GM12891 (cell line): ENCODE measurements around the gene RGS9.

Source experiments
- DNase-seq: peaks from one replicate; pipeline ENCODE4 v3.0.0; 2011; ENCODE audit warnings: low spot score; ENCODE audit not compliant: insufficient read length
- FAIRE-seq: peaks from 2 replicates; lab custom pipeline; 2011; peaks lifted over from hg19 to GRCh38; lab: Jason Lieb, UNC
- PAX5 ChIP-seq: IDR thresholded peaks from 2 replicates; pipeline ENCODE4 v1.6.1; 2011; ENCODE audit warnings: low read length, moderate library complexity, mild to moderate bottlenecking; ENCODE audit not compliant: insufficient read depth, severe bottlenecking
- POLR2A ChIP-seq: IDR thresholded peaks from 2 replicates; pipeline ENCODE4 v1.6.1; 2011; ENCODE audit warnings: low read depth, low read length, control low read depth
- POLR2AphosphoS5 ChIP-seq: IDR thresholded peaks from 2 replicates; pipeline ENCODE4 v1.6.1; 2011; ENCODE audit warnings: low read depth, low read length, control low read depth
- POU2F2 ChIP-seq: IDR thresholded peaks from 2 replicates; pipeline ENCODE4 v1.6.1; 2011; ENCODE audit warnings: low read depth, mild to moderate bottlenecking, control low read depth, low read length, moderate library complexity
- SPI1 ChIP-seq: IDR thresholded peaks from 2 replicates; pipeline ENCODE4 v1.6.1; 2011; ENCODE audit warnings: low read depth, low read length, control low read depth
- TAF1 ChIP-seq: IDR thresholded peaks from 2 replicates; pipeline ENCODE4 v1.6.1; 2011; ENCODE audit warnings: low read depth, low read length, control low read depth

The RGS9 gene

GRCh38 chr17:65243838-65244625 lies 106.9 kb downstream of the RGS9 start:
- DNase-seq (no peak), FAIRE-seq (no peak)
- TF ChIP-seq TAF1 (no peak), POU2F2 (no peak), POLR2AphosphoS5 (no peak), POLR2A (no peak), SPI1 (no peak), PAX5 (no peak)

- DNase-seq = no peak
- TF ChIP-seq POLR2AphosphoS5 (no peak), POLR2A (no peak), PAX5 (no peak), SPI1 (no peak), TAF1 (no peak), POU2F2 (no peak)
- FAIRE-seq = no peak
These were observed 109.1 kb downstream of the RGS9 start for GRCh38 chr17:65246252-65246651.

GRCh38 chr17:65249774-65250173 lies 112.6 kb downstream of the RGS9 start:
- TF ChIP-seq POLR2AphosphoS5 (no peak), POLR2A (no peak), SPI1 (no peak), POU2F2 (no peak), PAX5 (no peak), TAF1 (no peak)
- DNase-seq = no peak
- FAIRE-seq = no peak

GRCh38 chr17:65254166-65254565 lies 117.0 kb downstream of the RGS9 start:
- TF ChIP-seq TAF1 (no peak), POLR2A (no peak), SPI1 (no peak), POU2F2 (no peak), POLR2AphosphoS5 (no peak), PAX5 (no peak)
- no peak for DNase-seq
- FAIRE-seq = no peak

GRCh38 chr17:65259281-65259680 lies 122.1 kb downstream of the RGS9 start:
- TF ChIP-seq PAX5 (no peak), TAF1 (no peak), POLR2A (no peak), POLR2AphosphoS5 (no peak), SPI1 (no peak), POU2F2 (no peak)
- DNase-seq = no peak
- FAIRE-seq = no peak

GRCh38 chr17:65259696-65260485 lies 122.7 kb downstream of the RGS9 start:
- FAIRE-seq (no peak), DNase-seq (no peak)
- TF ChIP-seq POLR2A (no peak), POU2F2 (no peak), SPI1 (no peak), TAF1 (no peak), PAX5 (no peak), POLR2AphosphoS5 (no peak)

- DNase-seq (no peak), FAIRE-seq (no peak)
- no peak for TF ChIP-seq PAX5
- no peak for TF ChIP-seq POLR2AphosphoS5
- no peak for TF ChIP-seq TAF1
- no peak for TF ChIP-seq POLR2A
- no peak for TF ChIP-seq POU2F2
These were observed 123.5 kb downstream of the RGS9 start for GRCh38 chr17:65260626-65261025.

GRCh38 chr17:65261152-65261551 lies 124.0 kb downstream of the RGS9 start:
- TF ChIP-seq POLR2AphosphoS5 (no peak), TAF1 (no peak), SPI1 (no peak), PAX5 (no peak)
- DNase-seq (no peak), FAIRE-seq (no peak)

GRCh38 chr17:65261682-65262636 lies 124.8 kb downstream of the RGS9 start:
- DNase-seq = no peak
- no peak for FAIRE-seq
- TF ChIP-seq POLR2AphosphoS5 (no peak), POU2F2 (no peak), PAX5 (no peak), TAF1 (no peak), POLR2A (no peak)
